Natural killer cell (primary cell): ENCODE measurements around the gene UBR4. TPM values are rescaled to one million over a fixed set of nuclear protein-coding genes. Genes with fewer than 3 reads are reported as not detected.
A peak's percentile ranks its signal among the peaks of the same experiment; 100 is the strongest.

Experiments used
- ATAC-seq, 3 donors: fragments of 150-1000 bp in 2 of 3; fragments of 200-7000 bp in 1 of 3; cut with Tn5 transposase; 1 replicate in 1 of 3; 2 replicates in 2 of 3; pipeline ENCODE4 v1.10.0; 2021; ENCODE audit warnings: mild to moderate bottlenecking in 2 of 3, moderate library complexity in 2 of 3
- DNase-seq, 2 donors: peaks; one replicate each; pipeline versions ENCODE4 v3.0.0 to v3.0.0-alpha.2; 2013 to 2021; ENCODE audit warnings: mixed read lengths in 1 of 2
- H3K27ac ChIP-seq: one replicate; pipeline ENCODE4 v1.5.1; 2013; ENCODE audit warnings: mild to moderate bottlenecking, low read length
- H3K27me3 ChIP-seq: one replicate; pipeline ENCODE4 v1.6.1; 2013; ENCODE audit warnings: low read length; ENCODE audit not compliant: control insufficient read depth, insufficient read depth
- H3K36me3 ChIP-seq: one replicate; pipeline ENCODE4 v1.6.1; 2013; ENCODE audit warnings: low read length; ENCODE audit not compliant: control insufficient read depth, insufficient read depth
- H3K4me1 ChIP-seq: one replicate; pipeline ENCODE4 v1.6.1; 2013; ENCODE audit warnings: low read length; ENCODE audit not compliant: control insufficient read depth, insufficient read depth
- H3K4me3 ChIP-seq: one replicate; pipeline ENCODE4 v1.5.1; 2013; ENCODE audit warnings: low read length
- H3K9me3 ChIP-seq: one replicate; pipeline ENCODE4 v1.6.1; 2013; ENCODE audit warnings: low read length; ENCODE audit not compliant: control insufficient read depth, insufficient read depth
- H3K27ac Mint-ChIP-seq, 2 donors: one replicate each; pipeline ENCODE4 v1.8.0; 2022; ENCODE audit warnings: mild to moderate bottlenecking in 2 of 2, mixed read lengths in 2 of 2, moderate library complexity in 1 of 2
- H3K27me3 Mint-ChIP-seq, 2 donors: one replicate each; pipeline ENCODE4 v1.8.0; 2022; ENCODE audit warnings: low read depth in 2 of 2, mixed read lengths in 2 of 2
- H3K36me3 Mint-ChIP-seq: one replicate; pipeline ENCODE4 v1.8.0; 2022; ENCODE audit warnings: mixed read lengths
- H3K4me1 Mint-ChIP-seq, 2 donors: one replicate each; pipeline ENCODE4 v1.8.0; 2022; ENCODE audit warnings: mixed read lengths in 2 of 2
- H3K4me3 Mint-ChIP-seq: one replicate; pipeline ENCODE4 v1.8.0; 2022; ENCODE audit warnings: mild to moderate bottlenecking, moderate library complexity, mixed read lengths
- H3K9me3 Mint-ChIP-seq, 2 donors: one replicate each; pipeline ENCODE4 v1.8.0; 2022; ENCODE audit warnings: mixed read lengths in 2 of 2
- WGBS: methylation state at CpG from one replicate; pipeline ENCODE4 v1.1.7; 2013; ENCODE audit warnings: missing lambda C conversion rate; ENCODE audit not compliant: insufficient coverage; 5-methylcytosine and 5-hydroxymethylcytosine counted together
- intact Hi-C: fragments of 100-400 bp; cut with micrococcal nuclease; formaldehyde crosslinking; loops from one replicate; pipeline ENCODE4 v1.14.2; 2022
- total RNA-seq, 4 donors: library from RNA; stranded (reverse); fragments of 120-200 nt in 1 of 4; gene quantifications; one replicate each; pipeline versions ENCODE4 v1.2.3 to v1.2.4, GENCODE V29; 2013 to 2022
- TF ChIP-seq, protein P1 (sequence below): fragments of 200-600 bp; IDR thresholded peaks from one replicate; pipeline ENCODE4 v1.8.0; 2022; ENCODE audit warnings: antibody characterized with exemption

UBR4 gene
- total RNA-seq, 3 donors from 2014 or later (not counting 1 experiment from before 2014, with no cell fraction given), result 139 to 178 (median 158) TPM

DNA sequence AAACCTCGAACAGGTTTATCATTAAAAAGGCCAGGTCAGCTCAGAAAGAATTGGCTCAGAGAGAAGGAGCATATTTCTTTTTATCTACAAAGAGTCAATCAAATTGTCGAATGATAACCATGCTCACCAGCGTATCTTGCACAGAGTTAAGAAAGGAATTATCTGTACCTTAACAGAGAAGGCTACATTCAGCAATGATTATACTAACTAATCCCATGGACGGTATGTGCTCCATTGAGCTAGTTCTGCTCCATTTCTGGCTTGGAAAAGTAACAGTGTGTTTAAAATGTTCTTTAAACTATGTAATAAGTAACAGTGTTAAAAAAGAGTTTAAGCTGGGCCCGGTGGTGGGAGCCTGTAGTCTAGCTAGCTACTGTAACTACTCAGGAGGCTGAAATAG lies 4.2 kb downstream of the UBR4 start:
- H3K9me3 Mint-ChIP-seq, result no peaks in the 10 kb centered on the region
- no peak overlapping the region for H3K4me3 Mint-ChIP-seq
- Histone ChIP-seq H3K36me3 (peaks cover 7% of the 10 kb centered on the region), H3K27ac (no peak overlapping the region), H3K4me1 (peaks cover 5% of the 10 kb centered on the region), H3K9me3 (no peaks in the 10 kb centered on the region), H3K4me3 (no peak overlapping the region), H3K27me3 (no peaks in the 10 kb centered on the region)
- no peaks in the 10 kb centered on the region for H3K36me3 Mint-ChIP-seq
- H3K4me1 Mint-ChIP-seq, result peaks cover 52 to 60% of the 10 kb centered on the region in 2 donors
- ATAC-seq, result no peak
- no peak for DNase-seq
- peak overlapping the region in 1 of 2 donors; percentile 12 for H3K27ac Mint-ChIP-seq
- no peaks in the 10 kb centered on the region for H3K27me3 Mint-ChIP-seq
- intact Hi-C loops, result no loop called here
- 94% methylated on average over 5 of the region's 5 CpGs for WGBS
- TF ChIP-seq, protein P1, sequence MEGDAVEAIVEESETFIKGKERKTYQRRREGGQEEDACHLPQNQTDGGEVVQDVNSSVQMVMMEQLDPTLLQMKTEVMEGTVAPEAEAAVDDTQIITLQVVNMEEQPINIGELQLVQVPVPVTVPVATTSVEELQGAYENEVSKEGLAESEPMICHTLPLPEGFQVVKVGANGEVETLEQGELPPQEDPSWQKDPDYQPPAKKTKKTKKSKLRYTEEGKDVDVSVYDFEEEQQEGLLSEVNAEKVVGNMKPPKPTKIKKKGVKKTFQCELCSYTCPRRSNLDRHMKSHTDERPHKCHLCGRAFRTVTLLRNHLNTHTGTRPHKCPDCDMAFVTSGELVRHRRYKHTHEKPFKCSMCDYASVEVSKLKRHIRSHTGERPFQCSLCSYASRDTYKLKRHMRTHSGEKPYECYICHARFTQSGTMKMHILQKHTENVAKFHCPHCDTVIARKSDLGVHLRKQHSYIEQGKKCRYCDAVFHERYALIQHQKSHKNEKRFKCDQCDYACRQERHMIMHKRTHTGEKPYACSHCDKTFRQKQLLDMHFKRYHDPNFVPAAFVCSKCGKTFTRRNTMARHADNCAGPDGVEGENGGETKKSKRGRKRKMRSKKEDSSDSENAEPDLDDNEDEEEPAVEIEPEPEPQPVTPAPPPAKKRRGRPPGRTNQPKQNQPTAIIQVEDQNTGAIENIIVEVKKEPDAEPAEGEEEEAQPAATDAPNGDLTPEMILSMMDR, result no peak

DNA sequence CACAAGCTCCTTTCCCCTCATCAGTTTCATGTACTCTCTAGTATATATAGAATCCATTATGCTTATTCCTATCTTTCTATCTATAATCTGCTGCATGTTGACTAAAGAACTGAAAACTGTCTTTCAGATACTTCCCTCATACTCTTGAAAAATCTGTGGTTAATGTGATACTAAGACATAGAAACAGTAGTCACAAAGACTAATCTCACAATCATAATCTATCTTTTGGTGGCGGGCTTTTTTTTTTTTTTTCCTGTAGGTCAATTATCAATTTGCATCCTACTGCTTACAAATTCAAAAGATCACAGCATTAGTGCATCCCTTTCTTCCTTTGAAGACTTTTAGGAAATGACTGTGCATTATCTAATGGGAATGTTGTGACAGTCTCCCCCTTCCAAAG lies 4.7 kb downstream of the UBR4 start:
- intact Hi-C loops, result no loop called here
- no peak overlapping the region for H3K4me3 Mint-ChIP-seq
- peak overlapping the region in 1 of 2 donors; percentile 12 for H3K27ac Mint-ChIP-seq
- H3K27me3 ChIP-seq, result no peaks in the 10 kb centered on the region
- DNase-seq (no peak), ATAC-seq (no peak)
- peaks cover 3% of the 10 kb centered on the region for H3K4me1 ChIP-seq
- no peak overlapping the region for H3K27ac ChIP-seq
- no peaks in the 10 kb centered on the region for H3K27me3 Mint-ChIP-seq
- H3K36me3 ChIP-seq, result peaks cover 7% of the 10 kb centered on the region
- H3K9me3 ChIP-seq, result no peaks in the 10 kb centered on the region
- H3K4me3 ChIP-seq, result no peak overlapping the region
- H3K9me3 Mint-ChIP-seq, result no peaks in the 10 kb centered on the region
- no peaks in the 10 kb centered on the region for H3K36me3 Mint-ChIP-seq
- WGBS, result 100% methylated on average over 1 of the region's 1 CpG
- TF ChIP-seq, protein P1, result no peak
- H3K4me1 Mint-ChIP-seq, result peaks cover 48 to 56% of the 10 kb centered on the region in 2 donors

DNA sequence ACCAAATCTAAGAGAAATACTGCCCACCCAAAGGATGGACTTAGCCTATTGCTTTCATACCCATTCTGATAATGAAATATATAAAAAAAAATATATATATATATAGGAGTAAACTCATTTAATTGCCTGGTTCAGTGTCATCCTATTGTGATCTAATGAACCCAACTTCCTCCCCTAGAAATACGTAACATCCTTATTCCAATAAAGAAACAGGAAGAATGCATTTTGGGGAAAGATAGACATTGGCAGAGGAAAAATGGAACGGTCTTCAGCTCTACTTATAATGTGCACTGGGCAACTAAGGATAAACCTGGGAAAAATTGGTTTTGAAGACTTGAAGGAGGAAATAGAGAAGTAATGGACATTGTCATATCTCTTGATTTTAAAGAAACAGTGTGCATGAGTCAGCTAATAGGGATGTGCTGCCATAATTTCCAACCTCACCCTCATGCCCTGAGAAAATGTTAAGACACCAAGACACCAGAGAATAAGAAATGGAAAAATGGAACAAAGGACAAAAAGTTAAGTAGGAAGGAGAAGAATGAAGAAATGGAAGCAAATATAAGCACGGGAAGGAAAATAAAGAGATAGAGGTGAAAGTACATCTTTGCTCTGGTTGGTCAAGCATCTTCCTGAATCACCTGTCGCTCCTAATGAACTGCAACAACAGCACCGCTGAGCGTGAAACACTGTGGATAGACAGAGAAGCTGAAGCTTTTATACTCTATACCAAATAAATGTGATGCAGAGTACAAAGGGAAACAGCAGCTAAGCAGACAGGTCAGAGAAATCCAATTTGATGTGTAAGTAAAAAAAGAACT lies 5.4 kb downstream of the UBR4 start:
- no peaks in the 10 kb centered on the region for H3K9me3 ChIP-seq
- DNase-seq (no peak), ATAC-seq (no peak)
- H3K27ac ChIP-seq, result no peak overlapping the region
- H3K4me3 Mint-ChIP-seq, result no peak overlapping the region
- no peaks in the 10 kb centered on the region for H3K27me3 ChIP-seq
- no peak overlapping the region for H3K27ac Mint-ChIP-seq
- H3K4me3 ChIP-seq, result no peak overlapping the region
- 99% methylated on average over 5 of the region's 6 CpGs for WGBS
- H3K36me3 ChIP-seq, result peaks cover 11% of the 10 kb centered on the region
- peaks cover 3% of the 10 kb centered on the region for H3K4me1 ChIP-seq
- no peaks in the 10 kb centered on the region for H3K9me3 Mint-ChIP-seq
- TF ChIP-seq, protein P1, result no peak
- peaks cover 1% of the 10 kb centered on the region for H3K36me3 Mint-ChIP-seq
- no peaks in the 10 kb centered on the region for H3K27me3 Mint-ChIP-seq
- intact Hi-C loops, result no loop called here
- H3K4me1 Mint-ChIP-seq, result peaks cover 44 to 51% of the 10 kb centered on the region in 2 donors
